ENCODE results near the gene GPR137B.

DNA sequence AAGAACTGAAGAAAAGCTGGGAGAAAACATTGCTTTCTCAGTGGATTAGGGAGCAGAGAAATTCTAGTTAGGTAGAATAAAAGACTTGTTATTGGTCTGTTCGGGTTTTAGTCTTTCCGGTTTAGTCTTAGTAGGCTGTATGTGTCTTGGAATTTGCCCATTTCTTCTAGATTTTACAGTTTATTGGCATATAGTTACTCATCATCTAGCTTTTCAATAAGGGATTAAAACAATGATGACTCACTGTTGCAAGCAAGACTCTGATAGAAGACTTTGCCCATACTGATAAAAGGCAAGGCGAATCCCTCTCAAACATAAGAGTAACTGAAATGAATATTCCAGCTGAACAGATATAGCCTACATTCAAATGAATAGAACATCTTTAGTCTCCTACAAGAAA, 62.3 kb downstream of the GPR137B start:
- TF ChIP-seq GATA2 (IDR thresholded peaks at IDR 0.05; ENCODE audit: low read depth, low read length) (no peak), GATA3 (IDR thresholded peaks at IDR 0.05; ENCODE audit: low read depth, low read length) (no peak)

Data from SH-SY5Y (cell line).